Hepatocyte (in vitro differentiated cells): ENCODE measurements around the gene FOXM1. TPM values are rescaled to one million over a fixed set of nuclear protein-coding genes. Genes with fewer than 3 reads are reported as not detected.

Experiments
- DNase-seq: peaks from one replicate; pipeline ENCODE4 v3.0.0-alpha.2; 2016; ENCODE audit warnings: low spot score
- H2AFZ ChIP-seq: fragments of 200-600 bp; sonication (generic); 2 replicates; pipeline ENCODE4 v1.6.0; 2016; ENCODE audit warnings: antibody characterized with exemption, mild to moderate bottlenecking
- H3K27ac ChIP-seq: fragments of 200-600 bp; sonication (generic); 2 replicates; pipeline ENCODE4 v1.5.1; 2016; ENCODE audit warnings: mild to moderate bottlenecking
- H3K27me3 ChIP-seq: fragments of 200-600 bp; sonication (generic); 2 replicates; pipeline ENCODE4 v1.6.1; 2016
- H3K36me3 ChIP-seq: fragments of 200-600 bp; sonication (generic); replicated peaks from 2 replicates; pipeline ENCODE4 v1.5.1; 2016; ENCODE audit warnings: low read depth; ENCODE audit not compliant: insufficient read depth
- H3K4me1 ChIP-seq: fragments of 200-600 bp; sonication (generic); 2 replicates; pipeline ENCODE4 v1.5.1; 2016; ENCODE audit warnings: mild to moderate bottlenecking, moderate library complexity; ENCODE audit not compliant: insufficient read depth
- H3K4me2 ChIP-seq: fragments of 200-600 bp; sonication (generic); 2 replicates; pipeline ENCODE4 v1.6.0; 2016
- H3K4me3 ChIP-seq: fragments of 200-600 bp; sonication (generic); 2 replicates; pipeline ENCODE4 v1.5.1; 2016; ENCODE audit warnings: mild to moderate bottlenecking
- H3K79me2 ChIP-seq: fragments of 200-600 bp; sonication (generic); 2 replicates; pipeline ENCODE4 v1.6.0; 2017; ENCODE audit warnings: mild to moderate bottlenecking
- H3K9me2 ChIP-seq: fragments of 200-600 bp; sonication (generic); replicated peaks from 2 replicates; pipeline ENCODE4 v1.6.0; 2017; ENCODE audit warnings: mild to moderate bottlenecking; ENCODE audit not compliant: insufficient read depth
- H3K9me3 ChIP-seq: fragments of 200-600 bp; sonication (generic); 2 replicates; pipeline ENCODE4 v1.5.1; 2016; ENCODE audit warnings: low read depth, mild to moderate bottlenecking
- H4K20me1 ChIP-seq: fragments of 200-600 bp; sonication (generic); 2 replicates; pipeline ENCODE4 v1.6.0; 2016; ENCODE audit warnings: mild to moderate bottlenecking; ENCODE audit not compliant: insufficient read depth, poor library complexity, severe bottlenecking
- EZH2 ChIP-seq: fragments of 200-600 bp; sonication (generic); IDR thresholded peaks from 2 replicates; pipeline ENCODE4 v1.6.1; 2016; ENCODE audit warnings: antibody characterized with exemption, mild to moderate bottlenecking, borderline replicate concordance
- EZH2phosphoT487 ChIP-seq: fragments of 200-600 bp; sonication (generic); IDR thresholded peaks from one replicate; pipeline ENCODE4 v1.6.1; 2018; ENCODE audit warnings: antibody characterized with exemption, mild to moderate bottlenecking, low read depth, moderate library complexity; ENCODE audit not compliant: unreplicated experiment, severe bottlenecking
- WGBS: methylation state at CpG from one replicate; pipeline ENCODE4 v1.1.6; 2016; ENCODE audit warnings: low lambda C conversion rate; ENCODE audit errors: missing lambda C conversion rate; 5-methylcytosine and 5-hydroxymethylcytosine counted together
- polyA plus RNA-seq: library from polyadenylated mRNA; unstranded; fragments of >200 nt; fragmentation: Nextera tagmentation; extraction: Ambion mirVana; gene quantifications from 2 replicates; pipeline ENCODE4 v1.2.1, GENCODE V29; 2016
- total RNA-seq: library from RNA; depleted of rRNA; stranded (reverse); fragments of >200 nt; gene quantifications from 2 replicates; pipeline ENCODE4 v1.2.3, GENCODE V29; 2014
- TF ChIP-seq, protein P1 (sequence below): fragments of 200-600 bp; sonication (generic); IDR thresholded peaks from 2 replicates; pipeline ENCODE4 v1.5.1; 2016; ENCODE audit warnings: antibody characterized with exemption, mild to moderate bottlenecking; ENCODE audit not compliant: poor library complexity

The FOXM1 gene
- total and polyA plus RNA-seq, 2 experiments from 2014 or later, result 6.8 to 11.0 TPM

DNA sequence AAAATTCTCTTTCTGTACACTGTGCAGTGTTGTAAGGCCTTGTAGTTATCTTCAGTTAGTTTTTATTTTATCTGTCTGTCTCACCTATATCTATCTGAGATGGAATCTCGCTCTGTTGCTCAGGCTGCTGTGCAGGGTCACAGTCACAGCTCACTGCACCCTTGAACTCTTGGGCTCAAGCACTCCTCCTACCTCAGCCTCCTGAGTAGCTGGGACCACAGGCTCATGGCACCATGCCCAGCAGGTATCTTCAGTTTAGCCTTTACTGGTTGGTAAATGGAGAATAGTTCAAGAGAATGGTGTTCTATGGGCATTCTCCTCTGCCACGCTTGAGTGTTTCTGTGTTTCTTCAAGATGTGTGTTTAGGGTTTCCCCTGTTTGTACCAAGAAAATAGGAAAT is 27.3 kb upstream of the FOXM1 start:
- Histone ChIP-seq H3K27ac (no peak overlapping the region), H3K9me3 (no peaks in the 10 kb centered on the region), H2AFZ (no peak overlapping the region), H3K4me2 (no peak overlapping the region), H3K27me3 (no peaks in the 10 kb centered on the region), H4K20me1 (peaks cover 7% of the 10 kb centered on the region), H3K9me2 (no peaks in the 10 kb centered on the region), H3K4me1 (no peaks in the 10 kb centered on the region), H3K79me2 (peaks cover 60% of the 10 kb centered on the region), H3K36me3 (no peaks in the 10 kb centered on the region), H3K4me3 (no peak overlapping the region)
- TF ChIP-seq, protein P1, sequence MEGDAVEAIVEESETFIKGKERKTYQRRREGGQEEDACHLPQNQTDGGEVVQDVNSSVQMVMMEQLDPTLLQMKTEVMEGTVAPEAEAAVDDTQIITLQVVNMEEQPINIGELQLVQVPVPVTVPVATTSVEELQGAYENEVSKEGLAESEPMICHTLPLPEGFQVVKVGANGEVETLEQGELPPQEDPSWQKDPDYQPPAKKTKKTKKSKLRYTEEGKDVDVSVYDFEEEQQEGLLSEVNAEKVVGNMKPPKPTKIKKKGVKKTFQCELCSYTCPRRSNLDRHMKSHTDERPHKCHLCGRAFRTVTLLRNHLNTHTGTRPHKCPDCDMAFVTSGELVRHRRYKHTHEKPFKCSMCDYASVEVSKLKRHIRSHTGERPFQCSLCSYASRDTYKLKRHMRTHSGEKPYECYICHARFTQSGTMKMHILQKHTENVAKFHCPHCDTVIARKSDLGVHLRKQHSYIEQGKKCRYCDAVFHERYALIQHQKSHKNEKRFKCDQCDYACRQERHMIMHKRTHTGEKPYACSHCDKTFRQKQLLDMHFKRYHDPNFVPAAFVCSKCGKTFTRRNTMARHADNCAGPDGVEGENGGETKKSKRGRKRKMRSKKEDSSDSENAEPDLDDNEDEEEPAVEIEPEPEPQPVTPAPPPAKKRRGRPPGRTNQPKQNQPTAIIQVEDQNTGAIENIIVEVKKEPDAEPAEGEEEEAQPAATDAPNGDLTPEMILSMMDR, result no peak
- TF ChIP-seq EZH2 (no peak), EZH2phosphoT487 (no peak)
- no peak for DNase-seq
- WGBS, result 98% methylated on average over 2 of the region's 2 CpGs

DNA sequence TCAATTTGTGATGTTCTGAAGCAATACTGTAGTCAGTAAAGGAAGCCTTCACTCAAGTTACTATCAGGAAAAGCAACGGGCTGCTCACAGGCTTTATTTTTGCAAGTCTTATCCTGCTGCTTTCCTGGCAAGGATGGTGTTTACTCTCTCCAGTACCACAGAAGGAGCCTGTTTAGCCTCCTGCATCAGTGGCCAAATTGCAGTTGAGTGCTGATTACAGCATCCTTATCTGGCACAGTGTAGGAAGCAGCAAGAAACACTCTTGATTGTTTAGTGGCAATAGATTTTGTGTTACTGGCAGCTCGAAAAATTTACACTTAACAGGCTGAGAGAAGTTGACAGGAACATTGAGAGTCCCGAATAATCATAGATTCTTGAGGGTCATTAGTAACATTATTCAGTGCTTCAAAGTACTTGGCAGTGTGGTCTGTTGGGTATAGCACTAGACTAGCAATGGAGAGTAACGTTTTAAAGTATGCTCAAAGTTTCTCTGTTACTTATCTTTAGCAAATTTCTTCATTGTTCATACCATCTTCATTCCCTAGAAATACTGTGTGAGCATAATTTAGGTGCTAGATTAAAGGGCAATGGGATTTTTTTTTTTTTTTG is 25.4 kb upstream of the FOXM1 start:
- Histone ChIP-seq H3K4me3 (no peak overlapping the region), H4K20me1 (peaks cover 12% of the 10 kb centered on the region), H3K9me3 (no peaks in the 10 kb centered on the region), H3K79me2 (peaks cover 64% of the 10 kb centered on the region), H3K27me3 (no peaks in the 10 kb centered on the region), H3K36me3 (no peaks in the 10 kb centered on the region), H3K27ac (no peak overlapping the region), H3K9me2 (no peaks in the 10 kb centered on the region), H2AFZ (no peak overlapping the region), H3K4me1 (no peaks in the 10 kb centered on the region), H3K4me2 (no peak overlapping the region)
- DNase-seq, result peak; percentile 13
- WGBS, result 53% methylated on average over 4 of the region's 4 CpGs
- TF ChIP-seq EZH2phosphoT487, result no peak
- TF ChIP-seq, protein P1, result no peak
- TF ChIP-seq EZH2, result no peak

DNA sequence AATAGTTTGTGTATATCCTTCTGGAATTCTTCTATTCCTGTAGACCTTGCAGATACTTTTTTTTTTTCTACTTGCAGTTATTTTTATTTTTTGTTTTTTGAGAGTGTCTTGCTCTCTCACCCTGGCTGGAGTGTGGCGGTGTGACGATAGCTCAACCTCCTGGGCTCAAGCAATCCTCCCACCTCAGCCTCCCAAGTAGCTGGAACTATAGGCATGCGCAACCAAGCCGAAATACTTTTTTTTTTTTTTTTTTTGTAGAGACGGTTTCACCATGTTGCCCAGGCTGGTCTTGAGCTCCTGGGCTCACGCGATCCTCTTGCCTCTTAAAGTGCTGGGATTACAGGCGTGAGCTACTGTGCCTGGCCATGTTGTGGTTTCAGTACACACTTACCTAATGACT is 23.7 kb upstream of the FOXM1 start:
- H3K27me3 ChIP-seq, result no peaks in the 10 kb centered on the region
- no peak overlapping the region for H3K27ac ChIP-seq
- no peaks in the 10 kb centered on the region for H3K36me3 ChIP-seq
- H3K4me1 ChIP-seq, result no peaks in the 10 kb centered on the region
- peaks cover 66% of the 10 kb centered on the region for H3K79me2 ChIP-seq
- H3K9me2 ChIP-seq, result no peaks in the 10 kb centered on the region
- no peak overlapping the region for H3K4me2 ChIP-seq
- no peak overlapping the region for H2AFZ ChIP-seq
- H3K4me3 ChIP-seq, result no peak overlapping the region
- peaks cover 21% of the 10 kb centered on the region for H4K20me1 ChIP-seq
- TF ChIP-seq, protein P1, result no peak
- TF ChIP-seq EZH2phosphoT487, result no peak
- TF ChIP-seq EZH2, result no peak
- 92% methylated on average over 8 of the region's 8 CpGs for WGBS
- DNase-seq, result no peak
- no peaks in the 10 kb centered on the region for H3K9me3 ChIP-seq

DNA sequence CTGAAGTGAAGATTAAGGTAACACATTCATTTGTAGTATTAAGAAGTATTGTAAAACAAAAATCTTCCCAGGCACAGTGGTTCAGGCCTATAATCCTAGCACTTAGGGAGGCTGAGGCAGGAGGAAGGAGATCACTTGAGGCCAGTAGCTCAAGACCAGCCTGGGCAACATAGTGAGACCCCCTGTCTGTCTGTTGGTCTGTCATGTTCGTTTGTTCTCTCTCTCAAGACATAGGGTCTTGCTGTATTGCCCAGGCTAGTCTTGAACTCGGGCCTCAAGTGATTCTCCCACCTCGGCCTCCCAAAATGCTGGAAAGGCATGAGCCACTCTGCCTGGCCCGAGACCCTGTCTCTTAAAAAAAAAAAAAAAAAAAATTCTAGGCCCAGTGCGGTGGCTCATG is 20.4 kb upstream of the FOXM1 start:
- no peaks in the 10 kb centered on the region for H3K27me3 ChIP-seq
- TF ChIP-seq EZH2, result no peak
- TF ChIP-seq, protein P1, result no peak
- TF ChIP-seq EZH2phosphoT487, result no peak
- DNase-seq, result no peak
- H3K4me3 ChIP-seq, result no peak overlapping the region
- peaks cover 5% of the 10 kb centered on the region for H3K4me1 ChIP-seq
- H2AFZ ChIP-seq, result no peak overlapping the region
- H3K27ac ChIP-seq, result no peak overlapping the region
- H3K9me3 ChIP-seq, result no peaks in the 10 kb centered on the region
- 98% methylated on average over 5 of the region's 5 CpGs for WGBS
- H3K79me2 ChIP-seq, result peaks cover 75% of the 10 kb centered on the region
- no peak overlapping the region for H3K4me2 ChIP-seq
- no peaks in the 10 kb centered on the region for H3K36me3 ChIP-seq
- peaks cover 18% of the 10 kb centered on the region for H4K20me1 ChIP-seq
- H3K9me2 ChIP-seq, result no peaks in the 10 kb centered on the region
